K562 (cell line): Measurements from ENCODE around the gene TUBB2A. TPM values are rescaled to one million over a fixed set of nuclear protein-coding genes. Genes with fewer than 3 reads are reported as not detected.

Source experiments
- ATAC-seq: fragments of 200-7000 bp; cut with Tn5 transposase; 3 replicates; pipeline ENCODE4 v1.9.1; 2020; ENCODE audit warnings: moderate library complexity
- BruUV-seq: library from RNA; stranded (reverse); fragments of 400-500 nt; replicated peaks from 2 replicates; lab custom pipeline; 2021; lab: Mats Ljungman, UMichigan
- CTCF ChIA-PET: fragments of 300-600 bp; formaldehyde crosslinking; extraction: SDS; loops from one replicate; lab custom pipeline; 2021; ENCODE audit warnings: low intra/inter-chr PET ratio; lab: Yijun Ruan, JAX
- POLR2A ChIA-PET: fragments of 300-600, 350-650 bp; sonication (Branson Sonifier 250); formaldehyde crosslinking; extraction: SDS; loops from one replicate; lab custom pipeline; 2021; ENCODE audit warnings: antibody characterized with exemption, inconsistent platforms; lab: Yijun Ruan, JAX
- DNase-seq, 4 experiments: peaks; one replicate each; pipeline versions ENCODE4 v3.0.0 to v3.0.0-alpha.2; 2011 to 2018; ENCODE audit warnings: low spot score in 3 of 4, mixed read lengths in 3 of 4; ENCODE audit errors: extremely low read depth in 1 of 4
- FAIRE-seq: peaks from 2 replicates; lab custom pipeline; 2011; peaks lifted over from hg19 to GRCh38; lab: Jason Lieb, UNC
- H2AFZ ChIP-seq: 2 replicates; pipeline ENCODE4 v1.6.0; 2011; ENCODE audit warnings: low read depth, low read length, control low read depth, inconsistent platforms
- H3K27ac ChIP-seq: fragments of 200-600 bp; 3 replicates; pipeline ENCODE4 v1.8.0; 2011; ENCODE audit warnings: low read depth, mild to moderate bottlenecking, control low read depth, inconsistent platforms, low read length, moderate library complexity, mixed read lengths; ENCODE audit errors: extremely low read depth
- H3K27me3 ChIP-seq, 2 experiments: fragments of 300-600 bp in 1 of 2; 2 replicates in 1 of 2; 3 replicates in 1 of 2; pipeline versions ENCODE4 v1.6.0 to v1.8.0; 2011; ENCODE audit warnings: inconsistent platforms in 2 of 2, low read length in 2 of 2, mild to moderate bottlenecking in 1 of 2, mixed read lengths in 1 of 2, moderate library complexity in 1 of 2; ENCODE audit not compliant: control insufficient read depth in 2 of 2, insufficient read depth in 2 of 2
- H3K36me3 ChIP-seq: fragments of 300-600 bp; 3 replicates; pipeline ENCODE4 v1.8.0; 2011; ENCODE audit warnings: mild to moderate bottlenecking, low read length, inconsistent platforms; ENCODE audit not compliant: control insufficient read depth, insufficient read depth
- H3K4me1 ChIP-seq, 2 experiments: fragments of 200-600 bp in 1 of 2; replicated peaks in 1 of 2; 2 replicates in 1 of 2; 3 replicates in 1 of 2; pipeline versions ENCODE4 v1.5.1 to v1.8.0; 2011; ENCODE audit warnings: inconsistent platforms in 2 of 2, low read length in 2 of 2, mild to moderate bottlenecking in 1 of 2, mixed read lengths in 1 of 2, moderate library complexity in 1 of 2; ENCODE audit not compliant: control insufficient read depth in 2 of 2, insufficient read depth in 2 of 2
- H3K4me2 ChIP-seq: 2 replicates; pipeline ENCODE4 v1.6.1; 2011; ENCODE audit warnings: low read length, control low read depth, inconsistent platforms, mixed read lengths; ENCODE audit not compliant: insufficient read depth
- H3K4me3 ChIP-seq: fragments of 200-600 bp; sonication (generic), shearing (Covaris generic); 2 replicates; pipeline ENCODE4 v1.5.1; 2016; ENCODE audit warnings: control low read depth, inconsistent platforms
- H3K79me2 ChIP-seq: fragments of 200-600 bp; 3 replicates; pipeline ENCODE4 v1.8.0; 2011; ENCODE audit warnings: low read length, inconsistent platforms; ENCODE audit not compliant: control insufficient read depth, insufficient read depth
- H3K9ac ChIP-seq, 2 experiments: 2 replicates each; pipeline versions ENCODE4 v1.6.0 to v1.6.1; 2011; ENCODE audit warnings: low read depth in 2 of 2, low read length in 2 of 2, control low read depth in 1 of 2, inconsistent platforms in 1 of 2, mild to moderate bottlenecking in 1 of 2, mixed read lengths in 1 of 2; ENCODE audit not compliant: insufficient read depth in 1 of 2
- H3K9me1 ChIP-seq: one replicate; pipeline ENCODE4 v1.6.0; 2011; ENCODE audit warnings: inconsistent platforms, mild to moderate bottlenecking, low read length, moderate library complexity; ENCODE audit not compliant: control insufficient read depth, insufficient read depth
- H3K9me3 ChIP-seq: replicated peaks from 2 replicates; pipeline ENCODE4 v1.5.1; 2011; ENCODE audit warnings: low read depth, low read length, inconsistent platforms; ENCODE audit not compliant: control insufficient read depth, insufficient read depth
- H4K20me1 ChIP-seq: replicated peaks from 2 replicates; pipeline ENCODE4 v1.6.1; 2011; ENCODE audit warnings: low read length, inconsistent platforms, mixed read lengths; ENCODE audit not compliant: control insufficient read depth, insufficient read depth
- ATF3 ChIP-seq, 2 experiments: fragments of 450-650 bp in 1 of 2; sonication (generic) in 1 of 2; formaldehyde crosslinking in 1 of 2; IDR thresholded peaks in 1 of 2; conservative IDR thresholded peaks in 1 of 2; 2 replicates each; pipeline versions ENCODE4 v1.6.1 to v1.8.1; 2016 to 2023; ENCODE audit warnings: mild to moderate bottlenecking in 2 of 2, moderate library complexity in 2 of 2, inconsistent platforms in 1 of 2, missing genetic modification reagents in 1 of 2
- BHLHE40 ChIP-seq: IDR thresholded peaks from 2 replicates; pipeline ENCODE4 v1.6.1; 2011; ENCODE audit warnings: low read length, improper control_type of control experiment
- CCNT2 ChIP-seq: IDR thresholded peaks from 2 replicates; pipeline ENCODE4 v1.6.1; 2011; ENCODE audit warnings: borderline replicate concordance, low read depth, mild to moderate bottlenecking, moderate library complexity, mixed read lengths, low read length; ENCODE audit not compliant: insufficient read length; ENCODE audit errors: extremely low read depth
- E4F1 ChIP-seq: fragments of 250-450 bp; sonication (Bioruptor Pico); IDR thresholded peaks from 2 replicates; pipeline ENCODE4 v1.5.0; 2021; ENCODE audit warnings: mild to moderate bottlenecking, borderline replicate concordance
- HBP1 ChIP-seq: fragments of 450-650 bp; formaldehyde crosslinking; IDR thresholded peaks from 2 replicates; pipeline ENCODE4 v1.4.0; 2022; ENCODE audit warnings: missing genetic modification characterization
- HOXB6 ChIP-seq: fragments of 250-450 bp; sonication (Bioruptor Pico); IDR thresholded peaks from 2 replicates; pipeline ENCODE4 v1.5.1; 2022; ENCODE audit warnings: mild to moderate bottlenecking, borderline replicate concordance
- MAX ChIP-seq: sonication (generic); formaldehyde crosslinking; IDR thresholded peaks from 2 replicates; pipeline ENCODE4 v1.9.0; 2022; ENCODE audit warnings: mild to moderate bottlenecking, missing genetic modification reagents
- MBD2 ChIP-seq: sonication (generic); IDR thresholded peaks from 2 replicates; pipeline ENCODE4 v1.6.1; 2016; ENCODE audit warnings: low read depth, borderline replicate concordance
- NCOA6 ChIP-seq: fragments of 450-650 bp; IDR thresholded peaks from 2 replicates; pipeline ENCODE4 v1.6.1; 2017; ENCODE audit warnings: mild to moderate bottlenecking
- NR3C1 ChIP-seq: sonication (generic); formaldehyde crosslinking; IDR thresholded peaks from 2 replicates; pipeline ENCODE4 v1.8.1; 2022; ENCODE audit warnings: missing genetic modification reagents
- SRSF9 ChIP-seq: fragments of 200-400 bp; formaldehyde crosslinking; IDR thresholded peaks from 2 replicates; pipeline ENCODE4 v1.6.1; 2017; ENCODE audit warnings: low read depth, low read length, borderline replicate concordance
- ZEB2 ChIP-seq: fragments of 450-650 bp; IDR thresholded peaks from 2 replicates; pipeline ENCODE4 v1.6.1; 2016
- ZFX ChIP-seq: sonication (generic); formaldehyde crosslinking; IDR thresholded peaks from 2 replicates; pipeline ENCODE4 v1.8.0; 2022; ENCODE audit warnings: mild to moderate bottlenecking, missing genetic modification reagents, moderate library complexity
- ZNF311 ChIP-seq: fragments of 250-450 bp; sonication (Bioruptor Pico); IDR thresholded peaks from 2 replicates; pipeline ENCODE4 v1.4.0; 2020; ENCODE audit warnings: mild to moderate bottlenecking, moderate library complexity
- WGBS: fragments of 100-300 bp; shearing (Covaris generic); methylation state at CpG from one replicate; pipeline ENCODE4 v1.1.6; 2016; ENCODE audit warnings: low coverage, mixed read lengths; ENCODE audit not compliant: insufficient coverage; ENCODE audit errors: missing lambda C conversion rate; 5-methylcytosine and 5-hydroxymethylcytosine counted together
- in situ Hi-C: fragments of 300-500 bp; cut with MboI; formaldehyde crosslinking; loops from 4 replicates; pipeline ENCODE4 v1.15.0; 2018; ENCODE audit warnings: inconsistent platforms, mixed read lengths
- intact Hi-C: fragments of 100-400 bp; cut with micrococcal nuclease; formaldehyde crosslinking; loops from 2 replicates; pipeline ENCODE4 v1.14.2; 2022
- polyA plus RNA-seq, 8 experiments: library from polyadenylated mRNA; depleted of rRNA in 4 of 8; stranded (reverse) in 5 of 8; unstranded in 3 of 8; fragments of >200 nt; fragmentation: Nextera tagmentation in 2 of 8; fragmentation: Illumina TruSeq in 1 of 8; extraction: Ambion mirVana in 2 of 8; extraction: Trizol in 1 of 8; gene quantifications; 2 replicates each; pipeline versions ENCODE4 v1.2.1 to v1.2.3, GENCODE V29; 2011 to 2014; ENCODE audit warnings: inconsistent platforms in 1 of 8, missing spikeins in 1 of 8
- total RNA-seq, 7 experiments: library from RNA; depleted of rRNA in 6 of 7; stranded (reverse); fragments of >200 nt in 6 of 7; fragmentation: Illumina TruSeq in 2 of 7; extraction: Trizol in 2 of 7; gene quantifications; 2 replicates each; pipeline versions ENCODE4 v1.2.1 to v1.2.3, GENCODE V29; 2011 to 2021; ENCODE audit warnings: low replicate concordance in 1 of 7

TUBB2A gene
- total and polyA plus RNA-seq, 9 of the 15 experiments (the other 6 are each of a cell fraction or from before 2014, with no cell fraction given) = 3.6 to 92.1 (median 45.6) TPM

- H3K27ac ChIP-seq = 0 out of 3 replicates have a peak overlapping the region, but pooled peaks have one; percentile 31
- no peaks in the 10 kb centered on the region for H3K9me1 ChIP-seq
- 32% methylated on average over 11 of the region's 11 CpGs for WGBS
- no peaks in the 10 kb centered on the region; the same call in 2 of the 3 replicates for H3K79me2 ChIP-seq
- no peaks in the 10 kb centered on the region for H4K20me1 ChIP-seq
- CTCF ChIA-PET = no interaction called here
- no peak for FAIRE-seq
- H3K9me3 ChIP-seq = 0 out of 2 replicates have a peak, but pooled peaks cover 2% of the 10 kb centered on the region
- H2AFZ ChIP-seq = peak overlapping the region; percentile 77
- peaks cover 0 to 4% of the 10 kb centered on the region in 2 experiments; a peak in 1 of 5 replicates for H3K27me3 ChIP-seq
- intact Hi-C loops = no loop called here
- no peaks in the 10 kb centered on the region for H3K36me3 ChIP-seq
- H3K4me3 ChIP-seq = no peak overlapping the region
- peak overlapping the region in 1 of 2 experiments; percentile 83; a peak in 2 of 4 replicates for H3K9ac ChIP-seq
- ATAC-seq = peak; percentile 28; the same call in 2 of the 3 replicates
- 0 out of 2 replicates have a peak overlapping the region, but pooled peaks have one; percentile 0 for H3K4me2 ChIP-seq
- no peak for DNase-seq
- no TSS peak for BruUV-seq
- in situ Hi-C loops = no loop called here
- H3K4me1 ChIP-seq = peaks cover 37 to 50% of the 10 kb centered on the region in 2 experiments
- POLR2A ChIA-PET = interaction anchor here (0.7 to 1.6 kb wide), 6 partner anchors 10 to 83 kb away, joined by 3 to 4 read pairs (median 4); no protein-coding TSS in a partner anchor
- TF ChIP-seq NR3C1 (CRISPR knock-in tag) (no peak), HOXB6 (CRISPR knock-in tag) (no peak), ZNF311 (CRISPR knock-in tag) (no peak), MBD2 (no peak), SRSF9 (no peak), E4F1 (CRISPR knock-in tag) (no peak), CCNT2 (no peak), NCOA6 (no peak), ZFX (peak; percentile 42), BHLHE40 (peak; percentile 92), HBP1 (CRISPR knock-in tag) (no peak), MAX (CRISPR knock-in tag) (peak; percentile 88), ZEB2 (no peak), ATF3 (IDR thresholded peaks at IDR 0.05) (peak; percentile 32; the same call in 1 of the 2 replicates), ATF3 (CRISPR knock-in tag; conservative IDR thresholded peaks at IDR 0.05) (no peak)
Observed at GRCh38 chr6:3175715-3176402, 18.5 kb upstream of the TUBB2A start.
